ENCODE measurements around the gene TTYH1.

DNA sequence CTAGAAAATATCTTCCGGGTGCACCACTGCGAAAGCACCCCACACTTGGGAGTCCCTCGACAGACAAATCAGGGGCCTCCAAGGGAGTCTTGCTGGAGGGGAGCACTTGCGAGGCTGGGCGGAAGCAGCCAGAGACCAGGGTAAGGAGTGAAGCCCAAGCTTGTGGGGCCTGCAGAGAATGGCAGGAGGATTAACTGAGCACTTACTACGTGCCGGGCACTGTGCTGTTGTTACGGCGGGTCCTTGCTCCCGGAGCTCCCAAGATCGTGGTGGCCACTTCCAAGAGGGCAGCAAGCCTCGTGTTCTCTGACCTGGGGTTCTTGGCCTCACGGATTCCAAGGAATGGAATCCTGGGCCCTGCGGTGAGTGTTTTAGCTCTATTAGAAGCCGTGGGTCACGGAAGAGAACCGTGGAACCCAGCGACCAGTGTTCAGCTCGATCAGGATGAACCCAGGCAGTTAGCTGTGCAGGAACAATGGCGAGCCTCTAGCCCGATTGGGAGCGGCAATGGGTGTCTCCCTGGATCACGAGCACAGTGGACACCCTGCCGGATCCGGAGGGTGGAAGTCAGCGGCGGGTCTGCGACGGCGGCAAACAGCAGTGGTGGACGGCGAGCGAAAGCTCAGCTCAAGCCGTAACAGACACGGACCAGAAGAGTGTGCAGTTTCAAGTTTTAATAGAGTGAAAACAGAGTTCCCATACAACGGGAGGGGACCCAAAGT, 9.6 kb downstream of the TTYH1 start:
- TF ChIP-seq CTCF (IDR thresholded peaks at IDR 0.05) = no peak
- no peak for TF ChIP-seq POLR2A (IDR thresholded peaks at IDR 0.05)

Data from adrenal gland (tissue), 5 donors.